NB4 (cell line): ENCODE data around the gene HNRNPA1.

Experiments used
- CTCF ChIP-seq: IDR thresholded peaks from one replicate; pipeline ENCODE4 v1.5.1; 2012; ENCODE audit warnings: low read depth, low read length
- POLR2A ChIP-seq: IDR thresholded peaks from 2 replicates; pipeline ENCODE4 v1.6.1; 2011; ENCODE audit warnings: mild to moderate bottlenecking; ENCODE audit not compliant: insufficient read length; ENCODE audit errors: extremely low read depth

- TF ChIP-seq CTCF (no peak), POLR2A (peak; percentile 21)
Observed at GRCh38 chr12:54304187-54304810, 23.8 kb downstream of the HNRNPA1 start.
